Peyer's patch (tissue), 4 donors: ENCODE results near the gene BRINP2. TPM values are rescaled to one million over a fixed set of nuclear protein-coding genes. Genes with fewer than 3 reads are reported as not detected.

Source experiments
- DNase-seq, 3 donors: peaks; one replicate each; pipeline ENCODE4 v3.0.0-alpha.2; 2017 to 2019
- H3K27ac ChIP-seq, 4 donors: fragments of 200-600 bp; sonication (generic); one replicate each; pipeline ENCODE4 v1.5.1; 2016 to 2019
- H3K27me3 ChIP-seq, 2 donors: fragments of 200-600 bp; sonication (generic); one replicate each; pipeline ENCODE4 v1.5.1; 2019
- H3K36me3 ChIP-seq, 3 donors: fragments of 200-600 bp; sonication (generic); one replicate each; pipeline ENCODE4 v1.5.1; 2016 to 2019
- H3K4me1 ChIP-seq, 4 donors: fragments of 200-600 bp; sonication (generic); one replicate each; pipeline ENCODE4 v1.5.1; 2016 to 2019
- H3K4me3 ChIP-seq, 4 donors: fragments of 200-600 bp; sonication (generic); 1 replicate in 3 of 4; 2 replicates in 1 of 4; pipeline ENCODE4 v1.5.1; 2016 to 2019; ENCODE audit warnings: mild to moderate bottlenecking in 1 of 4
- H3K9me3 ChIP-seq, 4 donors: fragments of 200-600 bp; sonication (generic); one replicate each; pipeline ENCODE4 v1.5.1; 2016 to 2019; ENCODE audit warnings: mild to moderate bottlenecking in 1 of 4
- CTCF ChIP-seq, 6 experiments: fragments of 450-650 bp in 4 of 6; fragments of 200-600 bp in 2 of 6; sonication (generic) in 1 of 6; IDR thresholded peaks; one replicate each; pipeline ENCODE4 v1.5.1; 2017 to 2019; ENCODE audit warnings: antibody characterized with exemption in 6 of 6, mild to moderate bottlenecking in 3 of 6, moderate library complexity in 1 of 6
- POLR2A ChIP-seq, 2 donors: fragments of 450-650 bp; IDR thresholded peaks; one replicate each; pipeline ENCODE4 v1.5.1; 2017; ENCODE audit warnings: antibody characterized with exemption in 2 of 2, mild to moderate bottlenecking in 2 of 2, moderate library complexity in 2 of 2
- total RNA-seq, 4 donors: library from RNA; depleted of rRNA; stranded (reverse); fragments of >200 nt; gene quantifications; one replicate each; pipeline ENCODE4 v1.1.0, GENCODE V29; 2016

BRINP2 gene
- total RNA-seq, 4 donors from 2014 or later = not detected

DNA sequence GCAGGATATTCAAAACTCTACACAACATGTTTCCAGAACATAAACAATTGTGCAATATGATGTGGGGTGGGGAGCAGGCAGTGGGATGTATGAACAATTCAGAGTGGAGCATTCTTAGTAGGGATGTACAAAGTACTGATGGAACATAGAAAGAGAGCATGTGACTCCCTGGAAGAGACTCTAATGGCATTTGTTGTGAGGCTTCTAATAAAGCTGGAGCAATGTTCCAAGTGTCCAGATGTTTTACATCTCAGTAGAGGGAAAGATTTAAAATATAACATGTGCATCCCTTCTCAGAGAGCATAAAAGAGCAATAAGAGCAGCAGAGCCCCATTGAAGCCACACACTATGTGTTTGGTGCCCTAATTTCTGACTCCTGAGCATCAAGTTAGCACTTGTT is 116.5 kb downstream of the BRINP2 start:
- H3K9me3 ChIP-seq = no peaks in the 10 kb centered on the region
- no peak for DNase-seq
- TF ChIP-seq POLR2A (IDR thresholded peaks at IDR 0.05) (no peak), CTCF (IDR thresholded peaks at IDR 0.05) (no peak)
- H3K4me3 ChIP-seq = no peak overlapping the region
- H3K27ac ChIP-seq = no peak overlapping the region
- H3K27me3 ChIP-seq = no peaks in the 10 kb centered on the region
- no peaks in the 10 kb centered on the region for H3K36me3 ChIP-seq
- no peaks in the 10 kb centered on the region for H3K4me1 ChIP-seq

- no peaks in the 10 kb centered on the region for H3K4me1 ChIP-seq
- no peak overlapping the region for H3K27ac ChIP-seq
- DNase-seq = no peak
- H3K4me3 ChIP-seq = no peak overlapping the region
- H3K27me3 ChIP-seq = no peaks in the 10 kb centered on the region
- H3K36me3 ChIP-seq = no peaks in the 10 kb centered on the region
- TF ChIP-seq POLR2A (IDR thresholded peaks at IDR 0.05) = no peak
- no peak for TF ChIP-seq CTCF (IDR thresholded peaks at IDR 0.05)
- no peaks in the 10 kb centered on the region for H3K9me3 ChIP-seq
These were observed 117.2 kb downstream of the BRINP2 start for GRCh38 chr1:177287994-177288393.

DNA sequence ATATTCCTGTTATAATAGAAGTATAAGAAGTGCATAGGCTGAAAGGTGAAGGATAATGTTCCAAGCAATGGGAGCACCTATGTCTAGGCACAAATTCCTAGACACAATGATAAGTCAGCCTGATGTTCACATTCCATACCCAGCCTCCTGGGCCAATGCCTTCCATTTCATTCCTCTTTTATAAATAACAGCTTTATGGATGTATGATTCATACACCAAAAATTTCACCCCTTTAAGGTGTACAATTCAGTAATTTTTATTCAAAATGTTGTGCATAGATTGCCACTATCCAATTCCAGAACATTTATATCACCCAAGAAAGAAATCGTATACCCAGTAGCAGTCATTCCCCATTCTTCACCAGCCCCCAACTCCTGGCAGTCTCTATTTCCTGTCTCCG is 118.8 kb downstream of the BRINP2 start:
- H3K27me3 ChIP-seq = no peaks in the 10 kb centered on the region
- H3K36me3 ChIP-seq = no peaks in the 10 kb centered on the region
- H3K4me1 ChIP-seq = no peaks in the 10 kb centered on the region

GRCh38 chr1:177300431-177300830 is 129.7 kb downstream of the BRINP2 start:
- TF ChIP-seq CTCF (IDR thresholded peaks at IDR 0.05) (no peak), POLR2A (IDR thresholded peaks at IDR 0.05) (no peak)
- Histone ChIP-seq H3K36me3 (no peaks in the 10 kb centered on the region), H3K27me3 (no peaks in the 10 kb centered on the region), H3K4me1 (no peaks in the 10 kb centered on the region), H3K27ac (no peak overlapping the region), H3K9me3 (no peaks in the 10 kb centered on the region), H3K4me3 (no peak overlapping the region)
- DNase-seq = no peak

More for the DNA sequence above, 118.8 kb downstream of the BRINP2 start:
- no peak for DNase-seq
- no peak for TF ChIP-seq CTCF (IDR thresholded peaks at IDR 0.05)
- no peak for TF ChIP-seq POLR2A (IDR thresholded peaks at IDR 0.05)
- Histone ChIP-seq H3K9me3 (no peaks in the 10 kb centered on the region), H3K4me3 (no peak overlapping the region), H3K27ac (no peak overlapping the region)

GRCh38 chr1:177301425-177302124 is 130.8 kb downstream of the BRINP2 start:
- TF ChIP-seq CTCF (IDR thresholded peaks at IDR 0.05) (no peak), POLR2A (IDR thresholded peaks at IDR 0.05) (no peak)
- Histone ChIP-seq H3K9me3 (no peaks in the 10 kb centered on the region), H3K4me1 (no peaks in the 10 kb centered on the region), H3K27ac (no peak overlapping the region), H3K4me3 (no peak overlapping the region), H3K36me3 (no peaks in the 10 kb centered on the region), H3K27me3 (no peaks in the 10 kb centered on the region)
- DNase-seq = no peak
